Astrocyte (in vitro differentiated cells and primary cell): Measurements from ENCODE around the gene DNAJC6. TPM values are rescaled to one million over a fixed set of nuclear protein-coding genes. Genes with fewer than 3 reads are reported as not detected.

Experiments used
- DNase-seq: peaks from one replicate; pipeline ENCODE4 v3.0.0-alpha.2; 2010; ENCODE audit warnings: low read depth
- FAIRE-seq: peaks from 2 replicates; lab custom pipeline; 2011; peaks lifted over from hg19 to GRCh38; lab: Jason Lieb, UNC
- H2AFZ ChIP-seq: 2 replicates; pipeline ENCODE4 v1.6.0; 2012; ENCODE audit warnings: low read depth, low read length, inconsistent platforms
- H3K27ac ChIP-seq: 2 replicates; pipeline ENCODE4 v1.5.1; 2011; ENCODE audit warnings: low read depth, low read length, inconsistent platforms
- H3K27me3 ChIP-seq: 2 replicates; pipeline ENCODE4 v1.6.0; 2011; ENCODE audit warnings: low read length, inconsistent platforms; ENCODE audit not compliant: insufficient read depth
- H3K36me3 ChIP-seq: 2 replicates; pipeline ENCODE4 v1.5.1; 2011; ENCODE audit warnings: low read length, inconsistent platforms; ENCODE audit not compliant: insufficient read depth
- H3K4me1 ChIP-seq: 2 replicates; pipeline ENCODE4 v1.5.1; 2011; ENCODE audit warnings: low read length, inconsistent platforms; ENCODE audit not compliant: insufficient read depth
- H3K4me2 ChIP-seq: 2 replicates; pipeline ENCODE4 v1.6.0; 2012; ENCODE audit warnings: low read length, inconsistent platforms
- H3K4me3 ChIP-seq: 2 replicates; pipeline ENCODE4 v1.5.1; 2011; ENCODE audit warnings: low read depth, mild to moderate bottlenecking, low read length, inconsistent platforms; ENCODE audit not compliant: insufficient read depth
- H3K79me2 ChIP-seq: 2 replicates; pipeline ENCODE4 v1.6.0; 2012; ENCODE audit warnings: mild to moderate bottlenecking, low read length, inconsistent platforms; ENCODE audit not compliant: insufficient read depth
- H3K9ac ChIP-seq: 2 replicates; pipeline ENCODE4 v1.6.0; 2012; ENCODE audit warnings: mild to moderate bottlenecking, low read length, inconsistent platforms
- H3K9me3 ChIP-seq: 2 replicates; pipeline ENCODE4 v1.5.1; 2012; ENCODE audit warnings: low read depth, mild to moderate bottlenecking, low read length, inconsistent platforms; ENCODE audit not compliant: insufficient read depth
- H4K20me1 ChIP-seq: 2 replicates; pipeline ENCODE4 v1.6.0; 2012; ENCODE audit warnings: low read length, inconsistent platforms; ENCODE audit not compliant: insufficient read depth
- H3K27ac Mint-ChIP-seq: one replicate; pipeline ENCODE4 v1.8.0; 2021; ENCODE audit warnings: mild to moderate bottlenecking, mixed read lengths; ENCODE audit not compliant: unreplicated experiment
- H3K27me3 Mint-ChIP-seq: one replicate; pipeline ENCODE4 v1.8.0; 2021; ENCODE audit warnings: low read depth, mixed read lengths; ENCODE audit not compliant: unreplicated experiment
- H3K36me3 Mint-ChIP-seq: one replicate; pipeline ENCODE4 v1.8.0; 2021; ENCODE audit warnings: low read depth, mixed read lengths; ENCODE audit not compliant: unreplicated experiment
- H3K4me1 Mint-ChIP-seq: one replicate; pipeline ENCODE4 v1.8.0; 2021; ENCODE audit warnings: low read depth, mixed read lengths; ENCODE audit not compliant: unreplicated experiment
- H3K4me3 Mint-ChIP-seq: one replicate; pipeline ENCODE4 v1.8.0; 2021; ENCODE audit warnings: mild to moderate bottlenecking, moderate library complexity, mixed read lengths; ENCODE audit not compliant: unreplicated experiment
- H3K9me3 Mint-ChIP-seq: one replicate; pipeline ENCODE4 v1.8.0; 2021; ENCODE audit warnings: mild to moderate bottlenecking, mixed read lengths; ENCODE audit not compliant: unreplicated experiment
- EZH2 ChIP-seq: IDR thresholded peaks from 2 replicates; pipeline ENCODE4 v1.6.1; 2012; ENCODE audit warnings: mild to moderate bottlenecking, low read length, inconsistent platforms; ENCODE audit not compliant: insufficient read depth
- total RNA-seq: library from RNA; stranded (reverse); gene quantifications from 2 replicates; pipeline ENCODE4 v1.2.1, GENCODE V29; 2021
- TF ChIP-seq, protein P1 (sequence below): IDR thresholded peaks from 2 replicates; pipeline ENCODE4 v1.5.1; 2011; ENCODE audit warnings: low read depth, mild to moderate bottlenecking, inconsistent platforms, low read length, moderate library complexity; ENCODE audit not compliant: insufficient read depth

DNAJC6 gene
- total RNA-seq, 1 donor from 2014 or later = 8.9 TPM

- Mint-ChIP-seq H3K27me3 (no peaks in the 10 kb centered on the region), H3K4me1 (no peaks in the 10 kb centered on the region), H3K4me3 (no peak overlapping the region), H3K36me3 (no peaks in the 10 kb centered on the region), H3K9me3 (no peaks in the 10 kb centered on the region), H3K27ac (no peak overlapping the region)
- no peak overlapping the region for H3K27ac ChIP-seq
- H4K20me1 ChIP-seq = no peaks in the 10 kb centered on the region
- H3K9ac ChIP-seq = no peak overlapping the region
- H3K4me1 ChIP-seq = no peaks in the 10 kb centered on the region
- no peaks in the 10 kb centered on the region for H3K36me3 ChIP-seq
- H2AFZ ChIP-seq = no peak overlapping the region
- no peak overlapping the region for H3K4me3 ChIP-seq
- DNase-seq (no peak), FAIRE-seq (no peak)
- no peaks in the 10 kb centered on the region for H3K27me3 ChIP-seq
- H3K9me3 ChIP-seq = no peaks in the 10 kb centered on the region
- no peak overlapping the region for H3K4me2 ChIP-seq
- H3K79me2 ChIP-seq = no peaks in the 10 kb centered on the region
- TF ChIP-seq, protein P1, sequence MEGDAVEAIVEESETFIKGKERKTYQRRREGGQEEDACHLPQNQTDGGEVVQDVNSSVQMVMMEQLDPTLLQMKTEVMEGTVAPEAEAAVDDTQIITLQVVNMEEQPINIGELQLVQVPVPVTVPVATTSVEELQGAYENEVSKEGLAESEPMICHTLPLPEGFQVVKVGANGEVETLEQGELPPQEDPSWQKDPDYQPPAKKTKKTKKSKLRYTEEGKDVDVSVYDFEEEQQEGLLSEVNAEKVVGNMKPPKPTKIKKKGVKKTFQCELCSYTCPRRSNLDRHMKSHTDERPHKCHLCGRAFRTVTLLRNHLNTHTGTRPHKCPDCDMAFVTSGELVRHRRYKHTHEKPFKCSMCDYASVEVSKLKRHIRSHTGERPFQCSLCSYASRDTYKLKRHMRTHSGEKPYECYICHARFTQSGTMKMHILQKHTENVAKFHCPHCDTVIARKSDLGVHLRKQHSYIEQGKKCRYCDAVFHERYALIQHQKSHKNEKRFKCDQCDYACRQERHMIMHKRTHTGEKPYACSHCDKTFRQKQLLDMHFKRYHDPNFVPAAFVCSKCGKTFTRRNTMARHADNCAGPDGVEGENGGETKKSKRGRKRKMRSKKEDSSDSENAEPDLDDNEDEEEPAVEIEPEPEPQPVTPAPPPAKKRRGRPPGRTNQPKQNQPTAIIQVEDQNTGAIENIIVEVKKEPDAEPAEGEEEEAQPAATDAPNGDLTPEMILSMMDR = no peak
- no peak for TF ChIP-seq EZH2
Measured at GRCh38 chr1:65292861-65293593, 16.3 kb upstream of the DNAJC6 start.

DNA sequence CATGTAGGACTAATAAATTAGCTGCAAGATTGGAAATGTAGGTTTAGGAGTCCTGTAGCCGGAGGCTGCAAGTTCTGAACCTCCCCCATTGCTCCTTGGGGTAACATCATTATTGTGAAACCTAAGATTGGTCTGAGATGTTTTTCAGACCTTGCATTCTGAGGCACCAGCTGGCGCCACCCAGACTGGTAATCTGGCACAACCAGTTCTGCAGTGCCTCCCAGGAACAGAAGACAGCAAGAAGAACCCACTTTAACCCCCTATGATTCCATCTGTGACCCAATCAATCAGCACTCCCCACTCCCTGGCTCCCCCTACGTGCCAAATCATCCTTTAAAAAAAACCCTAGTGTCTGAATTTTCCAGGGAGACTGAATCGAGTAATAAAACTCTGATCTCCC, 11.6 kb upstream of the DNAJC6 start:
- no peaks in the 10 kb centered on the region for H4K20me1 ChIP-seq
- Mint-ChIP-seq H3K27ac (no peak overlapping the region), H3K4me3 (no peak overlapping the region), H3K4me1 (no peaks in the 10 kb centered on the region), H3K27me3 (no peaks in the 10 kb centered on the region), H3K9me3 (no peaks in the 10 kb centered on the region), H3K36me3 (no peaks in the 10 kb centered on the region)
- TF ChIP-seq EZH2 = no peak
- TF ChIP-seq, protein P1 = no peak
- no peak for DNase-seq
- no peaks in the 10 kb centered on the region for H3K9me3 ChIP-seq
- H3K79me2 ChIP-seq = no peaks in the 10 kb centered on the region
- no peak for FAIRE-seq
- no peak overlapping the region for H3K4me3 ChIP-seq
- H3K4me1 ChIP-seq = no peaks in the 10 kb centered on the region
- H3K36me3 ChIP-seq = no peaks in the 10 kb centered on the region
- H3K4me2 ChIP-seq = no peak overlapping the region
- no peak overlapping the region for H2AFZ ChIP-seq
- no peak overlapping the region for H3K27ac ChIP-seq
- no peaks in the 10 kb centered on the region for H3K27me3 ChIP-seq
- no peak overlapping the region for H3K9ac ChIP-seq

GRCh38 chr1:65299328-65299727, 10.0 kb upstream of the DNAJC6 start:
- Histone ChIP-seq H3K4me3 (no peak overlapping the region), H4K20me1 (no peaks in the 10 kb centered on the region), H3K79me2 (no peaks in the 10 kb centered on the region), H3K27ac (no peak overlapping the region), H3K9me3 (no peaks in the 10 kb centered on the region), H3K4me1 (no peaks in the 10 kb centered on the region), H2AFZ (no peak overlapping the region), H3K4me2 (no peak overlapping the region), H3K36me3 (no peaks in the 10 kb centered on the region), H3K27me3 (no peaks in the 10 kb centered on the region), H3K9ac (no peak overlapping the region)
- FAIRE-seq (no peak), DNase-seq (no peak)
- H3K36me3 Mint-ChIP-seq = no peaks in the 10 kb centered on the region
- no peak overlapping the region for H3K4me3 Mint-ChIP-seq
- TF ChIP-seq EZH2 = no peak
- TF ChIP-seq, protein P1 = no peak
- H3K9me3 Mint-ChIP-seq = no peaks in the 10 kb centered on the region
- no peaks in the 10 kb centered on the region for H3K27me3 Mint-ChIP-seq
- H3K4me1 Mint-ChIP-seq = no peaks in the 10 kb centered on the region
- H3K27ac Mint-ChIP-seq = no peak overlapping the region
